Epithelial cell of esophagus (primary cell): ENCODE measurements around the gene FAM83C.

Source experiments
- DNase-seq: peaks from one replicate; pipeline ENCODE4 v3.0.0; 2010; ENCODE audit warnings: low read depth
- H3K4me3 ChIP-seq: 2 replicates; pipeline ENCODE4 v1.5.1; 2011; ENCODE audit warnings: mild to moderate bottlenecking, low read length, control low read depth
- CTCF ChIP-seq: IDR thresholded peaks from 2 replicates; pipeline ENCODE4 v1.5.1; 2011; ENCODE audit warnings: low read depth, mild to moderate bottlenecking, low read length, control low read depth, inconsistent platforms; ENCODE audit not compliant: insufficient read depth; ENCODE audit errors: missing control alignments

FAM83C gene

DNA sequence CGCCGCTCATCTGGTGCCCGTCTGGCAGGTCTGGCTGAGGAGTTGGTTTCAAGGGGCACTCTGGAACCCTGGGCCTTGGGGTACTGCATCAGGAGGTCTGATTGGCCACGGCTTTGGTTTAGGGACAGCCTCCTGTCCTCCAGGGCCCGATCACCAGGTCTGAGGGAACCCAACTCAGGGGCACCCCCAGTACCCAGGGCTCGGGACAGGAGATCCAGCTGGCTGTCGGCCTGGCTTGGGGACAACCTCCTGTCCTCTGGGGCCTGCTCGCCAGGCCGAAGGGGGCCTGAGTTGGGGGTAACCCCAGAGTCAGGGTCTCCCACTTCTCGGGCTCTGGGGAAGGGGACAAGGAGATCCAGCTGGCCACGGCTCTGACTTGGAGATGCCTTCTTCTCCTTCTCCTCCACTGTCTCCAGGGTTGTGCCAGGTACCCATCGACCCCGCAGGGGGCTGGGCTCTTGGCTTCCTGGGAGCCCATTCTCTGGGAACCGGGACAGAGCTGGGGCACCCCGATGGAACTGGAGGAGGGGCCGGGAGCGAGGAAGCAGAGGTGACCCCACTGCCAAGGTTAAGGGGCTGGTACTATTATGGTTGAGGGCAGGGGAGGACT is 5.2 kb downstream of the FAM83C start:
- no peak for DNase-seq

DNA sequence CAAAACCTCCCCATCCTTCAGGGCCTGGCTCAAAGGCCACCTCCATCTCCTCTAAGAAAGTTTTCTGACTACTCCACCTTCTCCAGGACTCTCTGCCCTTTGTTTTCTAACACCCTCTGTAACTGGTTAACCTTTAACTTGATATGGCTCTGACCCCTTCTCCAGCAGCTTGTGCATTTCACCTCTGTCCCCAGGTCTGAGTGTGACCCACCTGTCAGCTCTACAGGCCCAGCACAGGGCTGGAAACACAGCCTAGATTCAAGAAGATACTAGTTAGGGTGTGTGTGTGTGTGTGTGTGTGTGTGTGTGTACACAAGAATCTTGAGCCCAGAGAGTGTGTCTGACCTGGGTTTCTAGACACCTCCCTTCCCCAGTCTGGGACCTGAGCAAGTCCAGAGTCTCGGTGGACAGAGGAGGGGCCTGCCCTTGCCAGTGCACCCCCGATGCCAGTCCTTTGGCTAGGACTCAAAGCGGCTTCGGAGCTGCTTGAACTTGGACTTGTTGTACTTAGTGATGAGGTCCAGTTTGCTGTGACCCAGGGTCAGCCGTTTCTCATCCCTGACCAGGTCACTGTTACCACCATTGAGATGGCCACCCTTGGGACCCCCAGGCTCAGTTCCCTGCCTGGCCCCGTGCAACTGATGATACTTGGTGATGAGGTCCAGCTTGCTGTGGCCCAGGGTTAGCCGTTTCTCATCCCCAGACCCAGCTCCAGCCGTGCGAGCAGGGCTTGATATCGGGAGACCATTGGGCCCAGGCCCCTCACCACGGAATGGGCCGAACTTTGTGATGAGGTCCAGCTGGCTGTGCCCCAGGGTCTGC is 5.9 kb downstream of the FAM83C start:
- no peak overlapping the region for H3K4me3 ChIP-seq
- no peak for DNase-seq
- no peak for TF ChIP-seq CTCF

More for the DNA sequence above, 5.2 kb downstream of the FAM83C start:
- TF ChIP-seq CTCF, result no peak
- H3K4me3 ChIP-seq, result no peak overlapping the region

DNA sequence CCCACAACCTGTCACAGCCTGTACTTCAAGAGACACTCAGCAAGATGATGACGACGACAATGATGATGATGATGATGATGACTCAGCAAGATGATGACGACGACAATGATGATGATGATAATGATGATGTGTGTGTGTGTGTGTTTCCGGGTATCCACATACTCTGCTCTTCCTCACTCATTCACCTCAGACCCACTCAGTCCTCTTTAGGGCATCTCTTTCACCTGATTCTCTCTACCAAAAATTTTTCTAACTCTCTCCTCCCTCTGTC is 6.5 kb downstream of the FAM83C start:
- no peak for TF ChIP-seq CTCF
- H3K4me3 ChIP-seq, result no peak overlapping the region
- DNase-seq, result peak; percentile 59

- TF ChIP-seq CTCF, result no peak
- DNase-seq, result no peak
- peak overlapping the region; percentile 82 for H3K4me3 ChIP-seq
Observed at GRCh38 chr20:35284992-35285805, 7.0 kb downstream of the FAM83C start.

DNA sequence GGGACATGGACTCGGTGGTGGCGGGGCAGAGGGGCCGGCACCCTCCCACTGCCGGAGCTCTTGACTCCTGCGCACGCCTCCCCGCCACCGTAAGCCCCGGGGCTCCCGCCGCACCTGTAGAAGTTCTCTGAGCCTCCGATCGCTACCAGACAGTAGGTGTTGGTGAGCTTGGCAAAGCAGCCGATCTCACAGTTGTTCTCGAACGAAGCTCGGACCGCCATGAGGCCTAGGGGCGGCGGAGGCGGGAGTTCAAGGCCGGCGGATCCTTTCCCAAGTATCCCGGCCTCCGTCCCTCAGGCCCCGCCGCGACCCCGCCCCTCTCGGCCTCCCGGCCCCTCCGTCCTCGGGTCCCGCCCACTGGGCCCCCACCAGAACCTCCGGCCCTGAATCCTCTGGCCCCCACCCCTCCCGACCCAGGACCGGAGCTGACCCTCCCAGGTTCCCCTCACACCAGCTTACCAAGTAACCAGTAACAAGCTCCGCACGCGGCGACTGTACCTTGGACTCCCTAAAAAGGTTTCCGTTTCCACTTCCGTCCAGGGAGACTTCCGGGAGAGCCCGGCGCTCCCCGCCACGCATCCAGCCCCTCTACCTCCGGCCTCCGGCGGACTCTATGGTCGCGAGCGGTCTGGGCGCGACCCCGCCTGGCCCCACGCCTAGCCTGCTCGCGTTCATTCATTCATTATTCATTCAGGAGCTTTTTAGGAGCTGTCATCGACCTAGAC is 7.8 kb downstream of the FAM83C start, which contains the start of gene EIF6:
Gene EIF6 (minus strand): TSS at position 506 of the 725 bp plus-strand sequence. CDS start 285 bp downstream, at position 221.
- no peak for TF ChIP-seq CTCF
- DNase-seq, result peak; percentile 83

GRCh38 chr20:35283441-35284266 is 8.6 kb downstream of the FAM83C start:
- peak; percentile 80 for DNase-seq
- TF ChIP-seq CTCF, result no peak
- peak overlapping the region; percentile 82 for H3K4me3 ChIP-seq

More for the DNA sequence above, 7.8 kb downstream of the FAM83C start, which contains the start of gene EIF6:
- H3K4me3 ChIP-seq, result peak within 1 kb of the TSS; percentile 82
